A673 (cell line): Measurements from ENCODE around the gene GALNT18.

Source experiments
- EZH2 ChIP-seq: fragments of 200-600 bp; sonication (generic); IDR thresholded peaks from 2 replicates; pipeline ENCODE4 v1.6.1; 2017; ENCODE audit warnings: borderline replicate concordance, low read depth, mild to moderate bottlenecking, mixed read lengths, antibody characterized with exemption, low read length; ENCODE audit not compliant: poor library complexity, severe bottlenecking
- TF ChIP-seq, protein P1 (sequence below): fragments of 300-800, 200-600 bp; sonication (generic); conservative IDR thresholded peaks from 2 replicates; pipeline ENCODE4 v1.5.1; 2017; ENCODE audit warnings: low read depth, mild to moderate bottlenecking, antibody characterized with exemption, low read length, moderate library complexity, mixed read lengths

DNA sequence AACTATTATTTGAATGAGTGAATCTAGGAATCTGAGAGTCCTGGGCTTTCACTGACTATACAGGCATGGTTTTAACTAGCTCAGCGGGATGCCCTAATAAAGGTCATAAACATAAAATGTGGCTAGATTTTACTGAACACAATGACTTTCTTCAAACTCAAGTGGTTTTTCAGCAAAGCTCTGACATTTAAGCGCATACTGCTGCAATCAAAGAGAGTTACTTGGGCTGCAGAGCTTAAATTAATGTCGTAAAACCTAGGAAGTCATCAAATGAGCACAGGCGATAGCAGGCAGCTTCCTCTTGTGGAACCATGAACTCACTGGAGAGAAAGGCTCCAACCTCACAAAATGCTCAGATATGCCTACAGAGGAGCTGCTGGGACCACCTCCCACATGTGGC, 275.5 kb downstream of the GALNT18 start:
- TF ChIP-seq, protein P1, sequence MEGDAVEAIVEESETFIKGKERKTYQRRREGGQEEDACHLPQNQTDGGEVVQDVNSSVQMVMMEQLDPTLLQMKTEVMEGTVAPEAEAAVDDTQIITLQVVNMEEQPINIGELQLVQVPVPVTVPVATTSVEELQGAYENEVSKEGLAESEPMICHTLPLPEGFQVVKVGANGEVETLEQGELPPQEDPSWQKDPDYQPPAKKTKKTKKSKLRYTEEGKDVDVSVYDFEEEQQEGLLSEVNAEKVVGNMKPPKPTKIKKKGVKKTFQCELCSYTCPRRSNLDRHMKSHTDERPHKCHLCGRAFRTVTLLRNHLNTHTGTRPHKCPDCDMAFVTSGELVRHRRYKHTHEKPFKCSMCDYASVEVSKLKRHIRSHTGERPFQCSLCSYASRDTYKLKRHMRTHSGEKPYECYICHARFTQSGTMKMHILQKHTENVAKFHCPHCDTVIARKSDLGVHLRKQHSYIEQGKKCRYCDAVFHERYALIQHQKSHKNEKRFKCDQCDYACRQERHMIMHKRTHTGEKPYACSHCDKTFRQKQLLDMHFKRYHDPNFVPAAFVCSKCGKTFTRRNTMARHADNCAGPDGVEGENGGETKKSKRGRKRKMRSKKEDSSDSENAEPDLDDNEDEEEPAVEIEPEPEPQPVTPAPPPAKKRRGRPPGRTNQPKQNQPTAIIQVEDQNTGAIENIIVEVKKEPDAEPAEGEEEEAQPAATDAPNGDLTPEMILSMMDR, result no peak
- TF ChIP-seq EZH2, result no peak
